Omental fat pad (tissue), 4 donors: ENCODE results near the gene WIPI1. TPM values are rescaled to one million over a fixed set of nuclear protein-coding genes. Genes with fewer than 3 reads are reported as not detected.

Experiments
- ATAC-seq: fragments of 150-250 bp; one replicate; pipeline ENCODE4 v1.9.1; 2016; ENCODE audit warnings: mild to moderate bottlenecking, moderate library complexity; ENCODE audit not compliant: low FRiP score
- DNase-seq: peaks from one replicate; pipeline ENCODE4 v3.0.0-alpha.2; 2019; ENCODE audit warnings: low spot score
- CTCF ChIP-seq, 3 donors: fragments of 450-650 bp; IDR thresholded peaks; one replicate each; pipeline ENCODE4 v1.5.1; 2016 to 2017; ENCODE audit warnings: antibody characterized with exemption in 3 of 3, mild to moderate bottlenecking in 3 of 3, moderate library complexity in 2 of 3
- total RNA-seq, 4 donors: library from RNA; depleted of rRNA; stranded (reverse); fragments of >200 nt; gene quantifications; one replicate each; pipeline ENCODE4 v1.1.0, GENCODE V29; 2016

WIPI1 gene, protein sequence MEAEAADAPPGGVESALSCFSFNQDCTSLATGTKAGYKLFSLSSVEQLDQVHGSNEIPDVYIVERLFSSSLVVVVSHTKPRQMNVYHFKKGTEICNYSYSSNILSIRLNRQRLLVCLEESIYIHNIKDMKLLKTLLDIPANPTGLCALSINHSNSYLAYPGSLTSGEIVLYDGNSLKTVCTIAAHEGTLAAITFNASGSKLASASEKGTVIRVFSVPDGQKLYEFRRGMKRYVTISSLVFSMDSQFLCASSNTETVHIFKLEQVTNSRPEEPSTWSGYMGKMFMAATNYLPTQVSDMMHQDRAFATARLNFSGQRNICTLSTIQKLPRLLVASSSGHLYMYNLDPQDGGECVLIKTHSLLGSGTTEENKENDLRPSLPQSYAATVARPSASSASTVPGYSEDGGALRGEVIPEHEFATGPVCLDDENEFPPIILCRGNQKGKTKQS
- 100 to 1,000 TPM in 1 of 4 donors, 10 to 100 TPM in 3; 50.1 to 101 (median 60.2) TPM for total RNA-seq

DNA sequence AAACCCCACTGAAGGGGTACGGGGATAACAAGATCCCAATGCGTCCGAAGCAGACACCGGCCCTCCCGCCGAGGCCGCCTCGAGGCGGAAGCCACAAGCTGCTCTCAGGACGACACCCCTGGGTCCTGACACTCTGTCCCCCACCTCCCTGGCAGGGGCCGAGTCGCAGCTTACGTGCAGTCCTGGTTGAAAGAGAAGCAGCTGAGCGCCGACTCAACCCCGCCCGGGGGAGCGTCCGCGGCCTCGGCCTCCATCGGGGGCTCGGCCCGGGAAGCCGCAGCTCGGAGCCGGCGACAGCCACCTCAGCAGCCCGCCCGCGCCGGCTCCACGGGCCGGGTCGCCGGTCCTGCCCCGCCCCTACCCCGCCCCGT lies at the start of gene WIPI1:
Gene WIPI1 (minus strand): TSS at position 329 of the 371 bp plus-strand sequence. CDS start 75 bp downstream, at position 254.
- ATAC-seq (peak; percentile 23), DNase-seq (no peak)
- no peak for TF ChIP-seq CTCF (IDR thresholded peaks at IDR 0.05)

GRCh38 chr17:68505951-68506350 lies 48.7 kb upstream of the WIPI1 start:
- no peak for TF ChIP-seq CTCF (IDR thresholded peaks at IDR 0.05)
- DNase-seq = no peak
- no peak for ATAC-seq

DNA sequence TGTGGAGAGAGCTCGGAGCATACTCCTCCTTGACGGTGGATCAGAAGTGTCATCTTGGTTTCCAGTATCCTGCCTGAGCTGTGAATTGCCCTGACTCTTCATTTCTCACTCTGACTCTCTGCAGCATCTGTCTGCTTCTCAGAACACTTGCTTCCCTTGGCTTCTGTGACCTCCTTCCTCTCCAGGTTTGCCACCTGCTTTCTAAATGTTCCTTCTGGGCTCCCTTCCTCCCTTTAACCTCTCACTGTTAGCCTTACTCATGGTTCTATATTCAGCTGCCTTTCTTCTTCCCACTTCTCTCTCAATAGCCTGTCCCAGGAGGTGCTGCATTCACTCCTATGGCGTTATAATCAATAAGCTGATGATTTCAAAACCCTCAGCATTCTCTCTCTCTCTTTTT lies 43.8 kb upstream of the WIPI1 start:
- DNase-seq = no peak
- no peak for ATAC-seq
- no peak for TF ChIP-seq CTCF (IDR thresholded peaks at IDR 0.05)

GRCh38 chr17:68499587-68499986 lies 42.3 kb upstream of the WIPI1 start:
- ATAC-seq (no peak), DNase-seq (no peak)
- TF ChIP-seq CTCF (IDR thresholded peaks at IDR 0.05) = no peak

DNA sequence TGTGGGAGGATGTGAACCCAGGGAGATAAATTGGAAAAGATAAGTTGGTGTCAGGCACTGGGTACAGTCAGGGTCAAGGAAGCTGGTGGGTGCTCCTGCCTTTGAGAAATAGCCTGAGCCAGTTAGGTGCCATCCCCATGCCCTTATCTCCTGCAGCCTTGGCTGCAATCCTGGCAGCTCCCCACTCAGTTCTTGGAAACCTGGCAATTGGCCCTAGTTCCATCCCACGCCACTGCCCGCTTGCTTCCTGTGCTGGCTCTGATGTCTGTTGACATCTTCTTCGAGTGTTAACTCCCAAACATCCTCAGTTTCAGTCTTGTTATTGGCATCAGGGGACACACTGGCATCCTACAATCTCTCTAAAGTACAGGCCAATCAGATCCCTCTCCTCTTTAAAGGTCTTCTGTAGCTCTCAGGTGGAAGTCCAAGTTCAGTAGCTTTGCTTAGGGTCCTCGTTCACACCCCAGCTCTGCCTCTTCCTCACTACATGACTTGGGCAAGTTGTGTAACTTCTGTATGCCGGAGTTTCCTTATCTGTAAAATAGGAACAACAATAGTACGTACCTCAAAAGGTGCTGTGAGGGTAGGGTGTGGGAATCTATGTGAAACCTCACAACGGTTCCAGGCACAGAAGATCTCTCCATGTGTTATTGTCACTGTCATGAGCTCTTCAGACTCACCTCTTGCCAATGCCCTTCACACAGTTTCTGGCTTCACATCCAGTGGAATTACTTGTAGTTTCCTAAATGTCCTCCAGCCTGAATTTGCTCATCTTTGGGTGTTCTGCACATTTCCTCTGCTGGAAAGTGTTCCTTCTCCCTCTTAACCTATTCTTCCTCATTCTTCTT lies 41.4 kb upstream of the WIPI1 start:
- peak; percentile 85 for ATAC-seq
- TF ChIP-seq CTCF (IDR thresholded peaks at IDR 0.05) = no peak
- DNase-seq = no peak

DNA sequence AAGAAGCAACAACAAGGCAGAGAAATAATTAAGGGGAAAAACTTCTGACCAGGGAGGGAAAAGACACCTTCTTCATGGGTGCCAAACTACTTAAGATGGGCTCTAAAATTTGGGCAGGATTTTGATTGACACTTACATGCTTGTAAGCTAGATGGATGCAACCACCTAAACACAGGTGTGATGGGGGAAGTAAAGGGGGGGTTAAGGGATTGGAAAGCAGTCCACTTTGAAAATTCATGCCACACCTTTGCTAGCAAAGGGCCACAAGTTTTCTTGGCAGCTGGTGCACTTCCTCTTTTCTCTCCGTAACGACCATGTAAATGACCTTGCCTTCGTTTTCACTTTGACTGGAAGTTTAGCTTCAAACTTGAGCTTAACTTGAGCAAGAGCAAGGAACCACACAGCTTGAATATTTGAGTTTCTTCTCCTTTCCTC lies 40.6 kb upstream of the WIPI1 start:
- TF ChIP-seq CTCF (IDR thresholded peaks at IDR 0.05) = no peak
- ATAC-seq (peak; percentile 13), DNase-seq (no peak)
